Left forelimb (tissue), 1 donor: ENCODE data around the gene NLK.

Experiments
- DNase-seq: peaks from one replicate; pipeline ENCODE4 v3.0.0-alpha.2; 2018; ENCODE audit warnings: low spot score

Gene NLK

GRCh38 chr17:28040406-28040805 lies 2.1 kb upstream of the NLK start:
- no peak for DNase-seq

- DNase-seq: peak; percentile 100
Observed at GRCh38 chr17:28041068-28041843, 1.2 kb upstream of the NLK start.

GRCh38 chr17:28041844-28042656 lies 427 bp upstream of the NLK start:
- no peak for DNase-seq

- DNase-seq: no peak
Observed at GRCh38 chr17:28042721-28043291, 329 bp downstream of the NLK start.

GRCh38 chr17:28043296-28043695 lies 819 bp downstream of the NLK start:
- no peak for DNase-seq

GRCh38 chr17:28043741-28044140 lies 1.3 kb downstream of the NLK start:
- DNase-seq: no peak

GRCh38 chr17:28045304-28045703 lies 2.8 kb downstream of the NLK start:
- DNase-seq: no peak

- DNase-seq: no peak
Observed at GRCh38 chr17:28046034-28046825, 3.8 kb downstream of the NLK start.

GRCh38 chr17:28047806-28048205 lies 5.3 kb downstream of the NLK start:
- no peak for DNase-seq

GRCh38 chr17:28049071-28049470 lies 6.6 kb downstream of the NLK start:
- DNase-seq: no peak

- no peak for DNase-seq
Observed at GRCh38 chr17:28053044-28053670, 10.7 kb downstream of the NLK start.

- no peak for DNase-seq
Observed at GRCh38 chr17:28053725-28054124, 11.2 kb downstream of the NLK start.

- DNase-seq: no peak
Observed at GRCh38 chr17:28055546-28056275, 13.2 kb downstream of the NLK start.

- DNase-seq: no peak
Observed at GRCh38 chr17:28056276-28056620, 13.8 kb downstream of the NLK start.

- no peak for DNase-seq
Observed at GRCh38 chr17:28057731-28058246, 15.3 kb downstream of the NLK start.

GRCh38 chr17:28059675-28060074 lies 17.2 kb downstream of the NLK start:
- no peak for DNase-seq

GRCh38 chr17:28065706-28066105 lies 23.2 kb downstream of the NLK start:
- no peak for DNase-seq

- no peak for DNase-seq
Observed at GRCh38 chr17:28069061-28069460, 26.6 kb downstream of the NLK start.

GRCh38 chr17:28071179-28071578 lies 28.7 kb downstream of the NLK start:
- DNase-seq: no peak

- DNase-seq: no peak
Observed at GRCh38 chr17:28071891-28072606, 29.6 kb downstream of the NLK start.
